Measurements from ENCODE around the gene CHD2.

Gene CHD2

GRCh38 chr15:92889390-92890107, 10.6 kb upstream of the CHD2 start:
- Histone ChIP-seq H3K4me1 (ENCODE audit: control insufficient read depth, insufficient read depth, low read depth, low read length) (peaks cover 3% of the 10 kb centered on the region), H3K36me3 (ENCODE audit: control insufficient read depth in 1 of 2, insufficient read depth in 2 of 2, low read depth in 1 of 2, low read length in 2 of 2) (peaks cover 16 to 86% of the 10 kb centered on the region in 2 experiments), H2BK5ac (ENCODE audit: low read depth, low read length, poor library complexity, severe bottlenecking) (no peak overlapping the region), H3K9me3 (ENCODE audit: control insufficient read depth, low read length) (no peaks in the 10 kb centered on the region), H3K79me1 (replicated peaks; ENCODE audit: low read length, poor library complexity, severe bottlenecking) (no peaks in the 10 kb centered on the region), H2AK5ac (ENCODE audit: low read length, severe bottlenecking) (no peak overlapping the region), H3K18ac (ENCODE audit: low read depth in 1 of 2, low read length in 2 of 2) (no peak overlapping the region), H2BK15ac (ENCODE audit: low read depth, poor library complexity, severe bottlenecking) (no peak overlapping the region), H3K4me2 (ENCODE audit: low read length, poor library complexity, severe bottlenecking) (no peak overlapping the region), H3K4me3 (ENCODE audit: insufficient read depth in 1 of 2, low read depth in 1 of 2, low read length in 2 of 2) (no peak overlapping the region), H3K27me3 (ENCODE audit: control insufficient read depth in 1 of 2, insufficient read depth in 1 of 2, low read length in 2 of 2) (no peaks in the 10 kb centered on the region), H2BK120ac (ENCODE audit: low read depth, low read length) (no peak overlapping the region), H3K23ac (ENCODE audit: low read length in 2 of 2) (no peak overlapping the region), H3K9ac (ENCODE audit: low read length) (no peak overlapping the region), H4K91ac (ENCODE audit: low read length) (no peak overlapping the region), H2AFZ (ENCODE audit: low read depth, low read length) (no peak overlapping the region), H2BK12ac (ENCODE audit: low read length in 2 of 2) (no peak overlapping the region), H3K14ac (ENCODE audit: low read length in 2 of 2) (no peak overlapping the region), H3K27ac (ENCODE audit: low read length, poor library complexity, severe bottlenecking) (no peak overlapping the region), H3K4ac (ENCODE audit: low read depth in 1 of 2, low read length in 2 of 2) (no peak overlapping the region), H4K8ac (ENCODE audit: low read length) (no peak overlapping the region)
- no peak for DNase-seq
- WGBS = 100% methylated on average over 2 of the region's 5 CpGs

- no peak overlapping the region for H3K9ac ChIP-seq (ENCODE audit: low read length)
- no peak overlapping the region for H3K18ac ChIP-seq (ENCODE audit: low read depth in 1 of 2, low read length in 2 of 2)
- no peak overlapping the region for H3K23ac ChIP-seq (ENCODE audit: low read length in 2 of 2)
- no peak overlapping the region for H2AFZ ChIP-seq (ENCODE audit: low read depth, low read length)
- H2BK5ac ChIP-seq (ENCODE audit: low read depth, low read length, poor library complexity, severe bottlenecking) = no peak overlapping the region
- 100% methylated on average over 1 of the region's 3 CpGs for WGBS
- no peak overlapping the region for H4K8ac ChIP-seq (ENCODE audit: low read length)
- no peak overlapping the region for H2BK15ac ChIP-seq (ENCODE audit: low read depth, poor library complexity, severe bottlenecking)
- H2BK120ac ChIP-seq (ENCODE audit: low read depth, low read length) = no peak overlapping the region
- no peaks in the 10 kb centered on the region for H3K27me3 ChIP-seq (ENCODE audit: control insufficient read depth in 1 of 2, insufficient read depth in 1 of 2, low read length in 2 of 2)
- no peak for DNase-seq
- H3K9me3 ChIP-seq (ENCODE audit: control insufficient read depth, low read length) = no peaks in the 10 kb centered on the region
- H3K14ac ChIP-seq (ENCODE audit: low read length in 2 of 2) = no peak overlapping the region
- no peaks in the 10 kb centered on the region for H3K79me1 ChIP-seq (replicated peaks; ENCODE audit: low read length, poor library complexity, severe bottlenecking)
- H3K4ac ChIP-seq (ENCODE audit: low read depth in 1 of 2, low read length in 2 of 2) = no peak overlapping the region
- H2BK12ac ChIP-seq (ENCODE audit: low read length in 2 of 2) = no peak overlapping the region
- peaks cover 19 to 96% of the 10 kb centered on the region in 2 experiments for H3K36me3 ChIP-seq (ENCODE audit: control insufficient read depth in 1 of 2, insufficient read depth in 2 of 2, low read depth in 1 of 2, low read length in 2 of 2)
- no peak overlapping the region for H3K4me3 ChIP-seq (ENCODE audit: insufficient read depth in 1 of 2, low read depth in 1 of 2, low read length in 2 of 2)
- no peak overlapping the region for H3K27ac ChIP-seq (ENCODE audit: low read length, poor library complexity, severe bottlenecking)
- H3K4me2 ChIP-seq (ENCODE audit: low read length, poor library complexity, severe bottlenecking) = no peak overlapping the region
- H2AK5ac ChIP-seq (ENCODE audit: low read length, severe bottlenecking) = no peak overlapping the region
- H4K91ac ChIP-seq (ENCODE audit: low read length) = no peak overlapping the region
- H3K4me1 ChIP-seq (ENCODE audit: control insufficient read depth, insufficient read depth, low read depth, low read length) = peaks cover 6% of the 10 kb centered on the region
Measured at GRCh38 chr15:92891533-92892200, 8.5 kb upstream of the CHD2 start.

- H2AK5ac ChIP-seq (ENCODE audit: low read length, severe bottlenecking) = no peak overlapping the region
- H3K36me3 ChIP-seq (ENCODE audit: control insufficient read depth in 1 of 2, insufficient read depth in 2 of 2, low read depth in 1 of 2, low read length in 2 of 2) = peaks cover 19 to 96% of the 10 kb centered on the region in 2 experiments
- no peak overlapping the region for H2BK5ac ChIP-seq (ENCODE audit: low read depth, low read length, poor library complexity, severe bottlenecking)
- no peak overlapping the region for H4K8ac ChIP-seq (ENCODE audit: low read length)
- H4K91ac ChIP-seq (ENCODE audit: low read length) = no peak overlapping the region
- H3K4me2 ChIP-seq (ENCODE audit: low read length, poor library complexity, severe bottlenecking) = no peak overlapping the region
- no peak overlapping the region for H3K18ac ChIP-seq (ENCODE audit: low read depth in 1 of 2, low read length in 2 of 2)
- H2BK15ac ChIP-seq (ENCODE audit: low read depth, poor library complexity, severe bottlenecking) = no peak overlapping the region
- 100% methylated on average over 3 of the region's 3 CpGs for WGBS
- H3K14ac ChIP-seq (ENCODE audit: low read length in 2 of 2) = no peak overlapping the region
- no peak overlapping the region for H3K9ac ChIP-seq (ENCODE audit: low read length)
- H3K27ac ChIP-seq (ENCODE audit: low read length, poor library complexity, severe bottlenecking) = no peak overlapping the region
- no peaks in the 10 kb centered on the region for H3K9me3 ChIP-seq (ENCODE audit: control insufficient read depth, low read length)
- H2BK120ac ChIP-seq (ENCODE audit: low read depth, low read length) = no peak overlapping the region
- no peak overlapping the region for H3K23ac ChIP-seq (ENCODE audit: low read length in 2 of 2)
- H2AFZ ChIP-seq (ENCODE audit: low read depth, low read length) = no peak overlapping the region
- no peak overlapping the region for H3K4me3 ChIP-seq (ENCODE audit: insufficient read depth in 1 of 2, low read depth in 1 of 2, low read length in 2 of 2)
- DNase-seq = no peak
- H3K27me3 ChIP-seq (ENCODE audit: control insufficient read depth in 1 of 2, insufficient read depth in 1 of 2, low read length in 2 of 2) = no peaks in the 10 kb centered on the region
- H3K79me1 ChIP-seq (replicated peaks; ENCODE audit: low read length, poor library complexity, severe bottlenecking) = no peaks in the 10 kb centered on the region
- no peak overlapping the region for H2BK12ac ChIP-seq (ENCODE audit: low read length in 2 of 2)
- peaks cover 6% of the 10 kb centered on the region for H3K4me1 ChIP-seq (ENCODE audit: control insufficient read depth, insufficient read depth, low read depth, low read length)
- no peak overlapping the region for H3K4ac ChIP-seq (ENCODE audit: low read depth in 1 of 2, low read length in 2 of 2)
Measured at GRCh38 chr15:92892201-92892555, 7.9 kb upstream of the CHD2 start.

GRCh38 chr15:92893200-92893599, 6.9 kb upstream of the CHD2 start:
- DNase-seq = no peak
- Histone ChIP-seq H3K4me1 (ENCODE audit: control insufficient read depth, insufficient read depth, low read depth, low read length) (peaks cover 6% of the 10 kb centered on the region), H2AK5ac (ENCODE audit: low read length, severe bottlenecking) (no peak overlapping the region), H3K9ac (ENCODE audit: low read length) (no peak overlapping the region), H4K8ac (ENCODE audit: low read length) (no peak overlapping the region), H3K79me1 (replicated peaks; ENCODE audit: low read length, poor library complexity, severe bottlenecking) (no peaks in the 10 kb centered on the region), H2BK15ac (ENCODE audit: low read depth, poor library complexity, severe bottlenecking) (no peak overlapping the region), H3K9me3 (ENCODE audit: control insufficient read depth, low read length) (no peaks in the 10 kb centered on the region), H3K23ac (ENCODE audit: low read length in 2 of 2) (no peak overlapping the region), H2BK12ac (ENCODE audit: low read length in 2 of 2) (no peak overlapping the region), H2AFZ (ENCODE audit: low read depth, low read length) (no peak overlapping the region), H4K91ac (ENCODE audit: low read length) (no peak overlapping the region), H2BK120ac (ENCODE audit: low read depth, low read length) (no peak overlapping the region), H3K4ac (ENCODE audit: low read depth in 1 of 2, low read length in 2 of 2) (no peak overlapping the region), H3K27ac (ENCODE audit: low read length, poor library complexity, severe bottlenecking) (no peak overlapping the region), H3K4me3 (ENCODE audit: insufficient read depth in 1 of 2, low read depth in 1 of 2, low read length in 2 of 2) (no peak overlapping the region), H3K36me3 (ENCODE audit: control insufficient read depth in 1 of 2, insufficient read depth in 2 of 2, low read depth in 1 of 2, low read length in 2 of 2) (peaks cover 19 to 96% of the 10 kb centered on the region in 2 experiments), H3K14ac (ENCODE audit: low read length in 2 of 2) (no peak overlapping the region), H2BK5ac (ENCODE audit: low read depth, low read length, poor library complexity, severe bottlenecking) (no peak overlapping the region), H3K4me2 (ENCODE audit: low read length, poor library complexity, severe bottlenecking) (no peak overlapping the region), H3K18ac (ENCODE audit: low read depth in 1 of 2, low read length in 2 of 2) (no peak overlapping the region), H3K27me3 (ENCODE audit: control insufficient read depth in 1 of 2, insufficient read depth in 1 of 2, low read length in 2 of 2) (no peaks in the 10 kb centered on the region)
- WGBS = 73% methylated on average over 2 of the region's 2 CpGs

All from mesenchymal stem cell (in vitro differentiated cells and primary cell).